ENCODE data around the gene KHNYN.
"Not testable (repeated sequence)": the region's sequence is repeated elsewhere in the genome, so short reads cannot be mapped to it uniquely, and the experiment has no call there.

Gene KHNYN

GRCh38 chr14:24438223-24439097 lies 8.7 kb downstream of the KHNYN start:
- DNase-seq (ENCODE audit: low spot score) = no peak

GRCh38 chr14:24439257-24439656 lies 9.5 kb downstream of the KHNYN start:
- DNase-seq (ENCODE audit: low spot score) = no peak

- DNase-seq (ENCODE audit: low spot score) = no peak
Measured at GRCh38 chr14:24439830-24440605, 10.3 kb downstream of the KHNYN start.

GRCh38 chr14:24440606-24441399 lies 11.0 kb downstream of the KHNYN start:
- no peak for DNase-seq (ENCODE audit: low spot score)

- no peak for DNase-seq (ENCODE audit: low spot score)
Measured at GRCh38 chr14:24441485-24441884, 11.7 kb downstream of the KHNYN start.

GRCh38 chr14:24441904-24442239 lies 12.1 kb downstream of the KHNYN start:
- no peak for DNase-seq (ENCODE audit: low spot score)

- DNase-seq (ENCODE audit: low spot score) = peak; percentile 99
Measured at GRCh38 chr14:24442240-24443052, 12.7 kb downstream of the KHNYN start, which contains the start of gene SDR39U1. TSS of gene SDR39U1 (minus strand) at chr14:24442776. CDS start at chr14:24442769, 7 bp downstream.

GRCh38 chr14:24443053-24443665 lies 13.4 kb downstream of the KHNYN start:
- DNase-seq (ENCODE audit: low spot score) = no peak

- not testable (repeated sequence) for DNase-seq (ENCODE audit: low spot score)
Measured at GRCh38 chr14:24450828-24451227, 21.1 kb downstream of the KHNYN start.

- no peak for DNase-seq (ENCODE audit: low spot score)
Measured at GRCh38 chr14:24456980-24457379, 27.2 kb downstream of the KHNYN start.

GRCh38 chr14:24458736-24459135 lies 29.0 kb downstream of the KHNYN start:
- DNase-seq (ENCODE audit: low spot score) = no peak

- no peak for DNase-seq (ENCODE audit: low spot score)
Measured at GRCh38 chr14:24459331-24459730, 29.6 kb downstream of the KHNYN start.

- DNase-seq (ENCODE audit: low spot score) = no peak
Measured at GRCh38 chr14:24461336-24461735, 31.6 kb downstream of the KHNYN start.

- no peak for DNase-seq (ENCODE audit: low spot score)
Measured at GRCh38 chr14:24463017-24463883, 33.5 kb downstream of the KHNYN start.

- DNase-seq (ENCODE audit: low spot score) = no peak
Measured at GRCh38 chr14:24463884-24464785, 34.4 kb downstream of the KHNYN start.

- no peak for DNase-seq (ENCODE audit: low spot score)
Measured at GRCh38 chr14:24465368-24465767, 35.6 kb downstream of the KHNYN start.

- DNase-seq (ENCODE audit: low spot score) = no peak
Measured at GRCh38 chr14:24465805-24466204, 36.1 kb downstream of the KHNYN start.

- DNase-seq (ENCODE audit: low spot score) = not testable (repeated sequence)
Measured at GRCh38 chr14:24470450-24470849, 40.7 kb downstream of the KHNYN start.

GRCh38 chr14:24473211-24473610 lies 43.5 kb downstream of the KHNYN start:
- no peak for DNase-seq (ENCODE audit: low spot score)
